Cardiac muscle cell (in vitro differentiated cells and primary cell): ENCODE results near the gene SCGB1D1. TPM values are rescaled to one million over a fixed set of nuclear protein-coding genes. Genes with fewer than 3 reads are reported as not detected.
"Not testable (repeated sequence)": the region's sequence is repeated elsewhere in the genome, so short reads cannot be mapped to it uniquely, and the experiment has no call there.

Experiments used
- DNase-seq, 2 donors: peaks; one replicate each; pipeline versions ENCODE4 v3.0.0 to v3.0.0-alpha.2; 2010 to 2017; ENCODE audit warnings: low read depth in 1 of 2, low spot score in 1 of 2
- H3K27ac ChIP-seq: fragments of 200-600 bp; sonication (generic); 2 replicates; pipeline ENCODE4 v1.5.1; 2016
- H3K27me3 ChIP-seq: fragments of 200-600 bp; sonication (generic); 2 replicates; pipeline ENCODE4 v1.6.0; 2016; ENCODE audit warnings: control low read depth
- H3K36me3 ChIP-seq: fragments of 200-600 bp; sonication (generic); 2 replicates; pipeline ENCODE4 v1.5.1; 2016; ENCODE audit warnings: control low read depth
- H3K4me1 ChIP-seq: fragments of 200-600 bp; sonication (generic); 2 replicates; pipeline ENCODE4 v1.8.1; 2017; ENCODE audit warnings: low read depth, mild to moderate bottlenecking, mixed run types
- H3K4me3 ChIP-seq: fragments of 200-600 bp; sonication (generic); 2 replicates; pipeline ENCODE4 v1.5.1; 2016; ENCODE audit warnings: mild to moderate bottlenecking
- H3K9me3 ChIP-seq: fragments of 200-600 bp; sonication (generic); 2 replicates; pipeline ENCODE4 v1.5.1; 2017; ENCODE audit warnings: low read depth, mild to moderate bottlenecking, control low read depth
- CTCF ChIP-seq: IDR thresholded peaks from 2 replicates; pipeline ENCODE4 v1.5.1; 2012; ENCODE audit warnings: low read depth, mild to moderate bottlenecking, low read length
- polyA plus RNA-seq: library from polyadenylated mRNA; unstranded; fragments of >200 nt; fragmentation: Nextera tagmentation; extraction: Ambion mirVana; gene quantifications from 2 replicates; pipeline ENCODE4 v1.2.1, GENCODE V29; 2016
- total RNA-seq: library from RNA; depleted of rRNA; stranded (reverse); fragments of >200 nt; gene quantifications from 2 replicates; pipeline ENCODE4 v1.2.3, GENCODE V29; 2016

SCGB1D1 gene
- total and polyA plus RNA-seq, 2 experiments from 2014 or later: not detected

- Histone ChIP-seq H3K27ac (no peak overlapping the region), H3K4me3 (no peak overlapping the region), H3K27me3 (peaks cover 6% of the 10 kb centered on the region), H3K4me1 (no peaks in the 10 kb centered on the region), H3K36me3 (no peaks in the 10 kb centered on the region), H3K9me3 (no peaks in the 10 kb centered on the region)
- no peak for DNase-seq
- TF ChIP-seq CTCF: no peak
Observed at GRCh38 chr11:62201376-62201775, 11.4 kb downstream of the SCGB1D1 start.

- no peak for TF ChIP-seq CTCF
- Histone ChIP-seq H3K4me1 (no peaks in the 10 kb centered on the region), H3K27me3 (peaks cover 6% of the 10 kb centered on the region), H3K4me3 (no peak overlapping the region), H3K36me3 (no peaks in the 10 kb centered on the region), H3K27ac (no peak overlapping the region), H3K9me3 (no peaks in the 10 kb centered on the region)
- no peak for DNase-seq
Observed at GRCh38 chr11:62202910-62203309, 12.9 kb downstream of the SCGB1D1 start.

GRCh38 chr11:62204430-62204829 lies 14.4 kb downstream of the SCGB1D1 start:
- H3K4me1 ChIP-seq: no peaks in the 10 kb centered on the region
- no peak for DNase-seq
- TF ChIP-seq CTCF: no peak
- H3K27me3 ChIP-seq: peaks cover 6% of the 10 kb centered on the region
- H3K27ac ChIP-seq: no peak overlapping the region
- no peaks in the 10 kb centered on the region for H3K9me3 ChIP-seq
- H3K4me3 ChIP-seq: no peak overlapping the region
- H3K36me3 ChIP-seq: no peaks in the 10 kb centered on the region

GRCh38 chr11:62205441-62205840 lies 15.4 kb downstream of the SCGB1D1 start:
- no peak overlapping the region for H3K27ac ChIP-seq
- H3K4me1 ChIP-seq: no peaks in the 10 kb centered on the region
- DNase-seq: no peak
- peaks cover 6% of the 10 kb centered on the region for H3K27me3 ChIP-seq
- no peak overlapping the region for H3K4me3 ChIP-seq
- no peak for TF ChIP-seq CTCF
- no peaks in the 10 kb centered on the region for H3K9me3 ChIP-seq
- no peaks in the 10 kb centered on the region for H3K36me3 ChIP-seq

- H3K9me3 ChIP-seq, H3K4me3 ChIP-seq, DNase-seq, H3K36me3 ChIP-seq, H3K27me3 ChIP-seq, H3K4me1 ChIP-seq, H3K27ac ChIP-seq: not testable (repeated sequence)
Observed at GRCh38 chr11:62206276-62207066, 16.5 kb downstream of the SCGB1D1 start.

- H3K27me3 ChIP-seq: no peaks in the 10 kb centered on the region
- H3K4me3 ChIP-seq: no peak overlapping the region
- no peak for TF ChIP-seq CTCF
- no peaks in the 10 kb centered on the region for H3K36me3 ChIP-seq
- no peaks in the 10 kb centered on the region for H3K4me1 ChIP-seq
- no peaks in the 10 kb centered on the region for H3K9me3 ChIP-seq
- no peak for DNase-seq
- no peak overlapping the region for H3K27ac ChIP-seq
Observed at GRCh38 chr11:62208785-62209144, 18.7 kb downstream of the SCGB1D1 start.
